Kidney (tissue), 14 donors: ENCODE data around the gene MYLK3. TPM values are rescaled to one million over a fixed set of nuclear protein-coding genes. Genes with fewer than 3 reads are reported as not detected.

Source experiments
- DNase-seq, 5 donors: peaks; one replicate each; pipeline ENCODE4 v3.0.0-alpha.2; 2013 to 2020
- FAIRE-seq: peaks from 2 replicates; lab custom pipeline; 2012; peaks lifted over from hg19 to GRCh38; lab: Jason Lieb, UNC
- H3K27ac ChIP-seq, 2 donors: one replicate each; pipeline ENCODE4 v1.7.0; 2013; ENCODE audit warnings: low read depth in 2 of 2, low read length in 2 of 2, inconsistent platforms in 1 of 2
- H3K27me3 ChIP-seq: one replicate; pipeline ENCODE4 v1.7.1; 2013; ENCODE audit warnings: low read length, inconsistent platforms; ENCODE audit not compliant: control insufficient read depth, insufficient read depth
- H3K36me3 ChIP-seq, 3 donors: one replicate each; pipeline versions ENCODE4 v1.7.0 to v1.7.1; 2013; ENCODE audit warnings: low read length in 3 of 3, control low read depth in 1 of 3, inconsistent platforms in 1 of 3; ENCODE audit not compliant: insufficient read depth in 3 of 3, control insufficient read depth in 2 of 3
- H3K4me1 ChIP-seq, 3 donors: one replicate each; pipeline versions ENCODE4 v1.7.0 to v1.7.1; 2013; ENCODE audit warnings: low read length in 3 of 3, inconsistent platforms in 1 of 3, low read depth in 1 of 3; ENCODE audit not compliant: control insufficient read depth in 2 of 3, insufficient read depth in 2 of 3
- H3K4me3 ChIP-seq, 3 donors: one replicate each; pipeline versions ENCODE4 v1.7.0 to v1.8.1; 2013; ENCODE audit warnings: low read length in 3 of 3, control low read depth in 1 of 3, inconsistent platforms in 1 of 3
- H3K9ac ChIP-seq, 3 donors: one replicate each; pipeline versions ENCODE4 v1.7.0 to v1.7.1; 2013; ENCODE audit warnings: low read length in 3 of 3, control low read depth in 1 of 3, inconsistent platforms in 1 of 3
- H3K9me3 ChIP-seq, 3 donors: one replicate each; pipeline versions ENCODE4 v1.7.0 to v1.7.1; 2013; ENCODE audit warnings: low read length in 3 of 3, control low read depth in 1 of 3, inconsistent platforms in 1 of 3; ENCODE audit not compliant: control insufficient read depth in 2 of 3, insufficient read depth in 1 of 3
- CTCF ChIP-seq: IDR thresholded peaks from 3 replicates; pipeline ENCODE4 v1.5.1; 2012; ENCODE audit warnings: mild to moderate bottlenecking, moderate library complexity, borderline replicate concordance; ENCODE audit not compliant: insufficient read depth; ENCODE audit errors: extremely low read depth
- intact Hi-C: fragments of 100-400 bp; cut with DNase I; formaldehyde crosslinking; loops from one replicate; pipeline ENCODE4 v1.11.1; 2022
- polyA plus RNA-seq: library from polyadenylated mRNA; stranded (reverse); fragments of 350-450 nt; fragmentation: Illumina TruSeq; extraction: RNeasy Lipid Tissue Mini Kit (QIAGEN cat#74804); gene quantifications from one replicate; pipeline ENCODE4 v1.2.3, GENCODE V29; 2014; ENCODE audit warnings: low read depth, low replicate concordance; ENCODE audit not compliant: insufficient read depth
- total RNA-seq: library from RNA; stranded (reverse); fragmentation: NEBNext Ultra II Directional; extraction: Animal tissue kit (Norgen Biotek cat#: 25700); gene quantifications from one replicate; pipeline ENCODE4 v1.2.1, GENCODE V29; 2021
- donor health status: control.
- donor health status: control.
- donor health status: control.
- donor health status: control.
- donor health status: control.
- donor health status: DM: yes; HTN: yes; CAD: no.
- donor health status: Normal renal cell carcinoma (clear cell type).

Gene MYLK3
- total and polyA plus RNA-seq, 2 donors from 2014 or later: 0.31 to 1.5 TPM

- no peak overlapping the region for H3K4me3 ChIP-seq
- DNase-seq: peak in 4 of 5 donors; percentile 4 to 51 (median 24)
- intact Hi-C loops: no loop called here
- H3K4me1 ChIP-seq: no peaks in the 10 kb centered on the region
- no peak overlapping the region for H3K9ac ChIP-seq
- no peak for FAIRE-seq
- H3K36me3 ChIP-seq: no peaks in the 10 kb centered on the region
- no peaks in the 10 kb centered on the region for H3K9me3 ChIP-seq
- no peak for TF ChIP-seq CTCF
- no peaks in the 10 kb centered on the region for H3K27me3 ChIP-seq
- H3K27ac ChIP-seq: no peak overlapping the region
These were observed 16.2 kb downstream of the MYLK3 start for GRCh38 chr16:46731691-46732555.

- intact Hi-C loops: no loop called here
- no peak for DNase-seq
- no peak overlapping the region for H3K4me3 ChIP-seq
- no peaks in the 10 kb centered on the region for H3K27me3 ChIP-seq
- no peaks in the 10 kb centered on the region for H3K4me1 ChIP-seq
- no peaks in the 10 kb centered on the region for H3K9me3 ChIP-seq
- TF ChIP-seq CTCF: no peak
- no peak overlapping the region for H3K27ac ChIP-seq
- no peak overlapping the region for H3K9ac ChIP-seq
- FAIRE-seq: no peak
- no peaks in the 10 kb centered on the region for H3K36me3 ChIP-seq
These were observed 17.1 kb downstream of the MYLK3 start for GRCh38 chr16:46730801-46731690.

- FAIRE-seq (no peak), DNase-seq (no peak)
- no peaks in the 10 kb centered on the region for H3K27me3 ChIP-seq
- TF ChIP-seq CTCF: no peak
- no peaks in the 10 kb centered on the region for H3K36me3 ChIP-seq
- intact Hi-C loops: no loop called here
- H3K4me1 ChIP-seq: no peaks in the 10 kb centered on the region
- H3K27ac ChIP-seq: no peak overlapping the region
- H3K9ac ChIP-seq: no peak overlapping the region
- no peaks in the 10 kb centered on the region for H3K9me3 ChIP-seq
- H3K4me3 ChIP-seq: no peak overlapping the region
These were observed 18.0 kb downstream of the MYLK3 start for GRCh38 chr16:46730126-46730525.
